Sigmoid colon (tissue), 7 donors: Measurements from ENCODE around the gene REPS2. TPM values are rescaled to one million over a fixed set of nuclear protein-coding genes. Genes with fewer than 3 reads are reported as not detected.
A peak's percentile ranks its signal among the peaks of the same experiment; 100 is the strongest.

ENCODE experiments used
- DNase-seq: peaks from one replicate; pipeline ENCODE4 v3.0.0-alpha.2; 2019
- H3K27ac ChIP-seq, 4 donors: fragments of 200-600 bp; sonication (generic); one replicate each; pipeline ENCODE4 v1.5.1; 2016 to 2019; ENCODE audit warnings: mild to moderate bottlenecking in 1 of 4
- H3K27me3 ChIP-seq, 3 donors: fragments of 200-600 bp; sonication (generic); one replicate each; pipeline ENCODE4 v1.5.1; 2019; ENCODE audit warnings: mild to moderate bottlenecking in 1 of 3
- H3K36me3 ChIP-seq, 4 donors: fragments of 200-600 bp; sonication (generic); one replicate each; pipeline ENCODE4 v1.5.1; 2016 to 2019
- H3K4me1 ChIP-seq, 4 donors: fragments of 200-600 bp; sonication (generic); one replicate each; pipeline ENCODE4 v1.5.1; 2017 to 2019
- H3K4me3 ChIP-seq, 4 donors: fragments of 200-600 bp; sonication (generic); one replicate each; pipeline ENCODE4 v1.5.1; 2017 to 2019; ENCODE audit warnings: mild to moderate bottlenecking in 2 of 4, moderate library complexity in 1 of 4
- H3K9me3 ChIP-seq, 4 donors: fragments of 200-600 bp in 3 of 4; sonication (generic) in 3 of 4; one replicate each; pipeline versions ENCODE4 v1.5.1 to v1.6.1; 2013 to 2019
- EP300 ChIP-seq, 4 donors: sonication (generic); formaldehyde crosslinking; IDR thresholded peaks; one replicate each; pipeline ENCODE4 v1.6.1; 2017; ENCODE audit warnings: antibody characterized with exemption in 4 of 4
- POLR2A ChIP-seq, 2 donors: fragments of 450-650 bp; IDR thresholded peaks; one replicate each; pipeline ENCODE4 v1.6.1; 2016; ENCODE audit warnings: antibody characterized with exemption in 2 of 2, mild to moderate bottlenecking in 2 of 2, moderate library complexity in 2 of 2
- POLR2AphosphoS5 ChIP-seq, 4 donors: sonication (generic); formaldehyde crosslinking; IDR thresholded peaks; one replicate each; pipeline ENCODE4 v1.6.1; 2017; ENCODE audit warnings: antibody characterized with exemption in 4 of 4
- WGBS, 2 donors: extraction: QIAGEN DNeasy Blood & Tissue Kit; methylation state at CpG; one replicate each; pipeline ENCODE4 v1.1.7; 2013; 5-methylcytosine and 5-hydroxymethylcytosine counted together
- intact Hi-C: fragments of 100-400 bp; cut with DNase I; formaldehyde crosslinking; loops from one replicate; pipeline ENCODE4 v1.15.1; 2023
- polyA plus RNA-seq, 3 donors: library from polyadenylated mRNA; stranded (reverse); fragments of 200-250 nt; gene quantifications; one replicate each; pipeline ENCODE4 v1.2.3, GENCODE V29; 2013
- total RNA-seq, 4 donors: library from RNA; depleted of rRNA; stranded (reverse); fragments of >200 nt; gene quantifications; one replicate each; pipeline ENCODE4 v1.1.0, GENCODE V29; 2016
- TF ChIP-seq, protein P1 (sequence below), 4 experiments: fragments of 450-650 bp in 3 of 4; fragments of 200-600 bp in 1 of 4; IDR thresholded peaks; one replicate each; pipeline ENCODE4 v1.5.1; 2016 to 2019; ENCODE audit warnings: antibody characterized with exemption in 4 of 4, mild to moderate bottlenecking in 3 of 4, moderate library complexity in 2 of 4
- donor health status: healthy with polysubstance abuse.
- donor health status: Bipolar disorder and iron deficiency.
- donor health status: healthy.

REPS2 gene
- total and polyA plus RNA-seq, 7 donors, result 2.4 to 10.9 (median 6.1) TPM

DNA sequence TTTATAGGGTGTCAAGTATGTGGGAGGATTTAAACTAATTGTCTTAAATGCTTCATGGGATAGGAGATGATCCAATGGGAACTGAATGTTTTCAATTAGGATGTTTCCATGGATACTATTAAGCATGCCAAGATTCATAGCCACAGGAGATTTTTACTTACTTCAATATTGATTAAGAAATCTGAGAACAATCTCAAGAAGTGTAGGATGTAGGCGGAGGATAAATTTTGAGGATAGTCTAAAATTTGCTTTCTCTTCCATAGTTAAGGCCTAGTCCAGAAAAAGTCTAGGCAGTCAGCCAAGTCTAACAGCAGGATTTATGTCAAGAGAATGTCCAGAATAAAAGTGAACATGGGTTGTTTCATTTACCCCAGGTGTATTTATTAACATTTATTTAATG is 32.8 kb downstream of the REPS2 start:
- Histone ChIP-seq H3K27ac (peak overlapping the region in 2 of 4 donors; percentile 17 to 52), H3K27me3 (no peaks in the 10 kb centered on the region), H3K4me3 (no peak overlapping the region), H3K36me3 (no peaks in the 10 kb centered on the region), H3K9me3 (no peaks in the 10 kb centered on the region), H3K4me1 (peaks cover 0 to 10% (median 7%) of the 10 kb centered on the region in 4 donors)
- no peak for DNase-seq
- WGBS, 2 donors, result 90 to 94% methylated on average over 1 of the region's 1 CpG
- intact Hi-C loops, result no loop called here
- no peak for TF ChIP-seq EP300 (IDR thresholded peaks at IDR 0.05)

DNA sequence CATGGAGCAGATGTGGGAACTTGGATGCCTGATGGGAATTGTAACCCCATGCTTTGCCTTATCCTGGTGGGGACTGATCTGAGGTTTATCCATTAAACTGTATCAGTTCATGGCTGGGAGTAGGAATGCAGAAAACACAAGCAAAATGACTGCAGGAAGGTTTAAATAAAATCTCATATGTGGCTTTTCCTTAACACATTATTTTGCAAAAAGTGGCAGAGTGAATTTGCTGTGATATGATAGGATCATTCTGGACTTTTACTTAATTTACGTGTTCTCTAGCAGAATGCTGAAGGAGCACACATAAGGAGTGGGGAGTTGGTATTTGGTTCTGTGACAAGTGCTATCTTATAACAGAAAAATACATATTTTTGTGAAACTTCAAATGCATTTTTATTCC is 34.8 kb downstream of the REPS2 start:
- Histone ChIP-seq H3K27ac (no peak overlapping the region), H3K4me1 (peaks cover 0 to 10% (median 7%) of the 10 kb centered on the region in 4 donors), H3K4me3 (no peak overlapping the region), H3K27me3 (no peaks in the 10 kb centered on the region), H3K36me3 (no peaks in the 10 kb centered on the region), H3K9me3 (no peaks in the 10 kb centered on the region)
- TF ChIP-seq, protein P1, sequence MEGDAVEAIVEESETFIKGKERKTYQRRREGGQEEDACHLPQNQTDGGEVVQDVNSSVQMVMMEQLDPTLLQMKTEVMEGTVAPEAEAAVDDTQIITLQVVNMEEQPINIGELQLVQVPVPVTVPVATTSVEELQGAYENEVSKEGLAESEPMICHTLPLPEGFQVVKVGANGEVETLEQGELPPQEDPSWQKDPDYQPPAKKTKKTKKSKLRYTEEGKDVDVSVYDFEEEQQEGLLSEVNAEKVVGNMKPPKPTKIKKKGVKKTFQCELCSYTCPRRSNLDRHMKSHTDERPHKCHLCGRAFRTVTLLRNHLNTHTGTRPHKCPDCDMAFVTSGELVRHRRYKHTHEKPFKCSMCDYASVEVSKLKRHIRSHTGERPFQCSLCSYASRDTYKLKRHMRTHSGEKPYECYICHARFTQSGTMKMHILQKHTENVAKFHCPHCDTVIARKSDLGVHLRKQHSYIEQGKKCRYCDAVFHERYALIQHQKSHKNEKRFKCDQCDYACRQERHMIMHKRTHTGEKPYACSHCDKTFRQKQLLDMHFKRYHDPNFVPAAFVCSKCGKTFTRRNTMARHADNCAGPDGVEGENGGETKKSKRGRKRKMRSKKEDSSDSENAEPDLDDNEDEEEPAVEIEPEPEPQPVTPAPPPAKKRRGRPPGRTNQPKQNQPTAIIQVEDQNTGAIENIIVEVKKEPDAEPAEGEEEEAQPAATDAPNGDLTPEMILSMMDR (IDR thresholded peaks at IDR 0.05), result no peak
- DNase-seq, result no peak
- WGBS, 2 donors, result 97 to 100% methylated on average over 1 of the region's 1 CpG
- intact Hi-C loops, result no loop called here

DNA sequence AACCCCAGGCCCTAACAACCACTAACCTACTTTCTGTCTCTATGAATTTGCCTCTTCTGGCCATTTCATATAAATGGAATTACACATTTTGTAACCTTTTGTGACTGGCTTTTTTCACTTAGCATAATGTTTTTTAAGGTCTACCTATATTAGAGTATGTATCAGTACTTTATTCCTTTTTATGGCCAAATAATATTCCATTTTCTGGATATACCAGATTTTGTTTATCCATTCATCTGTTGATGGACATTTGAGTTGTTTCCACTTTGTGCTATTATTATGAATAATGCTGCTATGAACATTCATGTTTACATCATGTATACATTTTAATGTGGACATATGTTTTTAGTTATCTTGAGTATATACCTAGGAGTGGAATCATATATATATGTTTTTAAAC is 35.5 kb downstream of the REPS2 start:
- DNase-seq, result no peak
- no peak overlapping the region for H3K4me3 ChIP-seq
- peaks cover 0 to 10% (median 7%) of the 10 kb centered on the region in 4 donors for H3K4me1 ChIP-seq
- no peaks in the 10 kb centered on the region for H3K36me3 ChIP-seq
- TF ChIP-seq POLR2A (IDR thresholded peaks at IDR 0.05) (no peak), POLR2AphosphoS5 (IDR thresholded peaks at IDR 0.05) (no peak), EP300 (IDR thresholded peaks at IDR 0.05) (no peak)
- TF ChIP-seq, protein P1 (IDR thresholded peaks at IDR 0.05), result no peak
- no peak overlapping the region for H3K27ac ChIP-seq
- no peaks in the 10 kb centered on the region for H3K9me3 ChIP-seq
- intact Hi-C loops, result no loop called here
- no peaks in the 10 kb centered on the region for H3K27me3 ChIP-seq

DNA sequence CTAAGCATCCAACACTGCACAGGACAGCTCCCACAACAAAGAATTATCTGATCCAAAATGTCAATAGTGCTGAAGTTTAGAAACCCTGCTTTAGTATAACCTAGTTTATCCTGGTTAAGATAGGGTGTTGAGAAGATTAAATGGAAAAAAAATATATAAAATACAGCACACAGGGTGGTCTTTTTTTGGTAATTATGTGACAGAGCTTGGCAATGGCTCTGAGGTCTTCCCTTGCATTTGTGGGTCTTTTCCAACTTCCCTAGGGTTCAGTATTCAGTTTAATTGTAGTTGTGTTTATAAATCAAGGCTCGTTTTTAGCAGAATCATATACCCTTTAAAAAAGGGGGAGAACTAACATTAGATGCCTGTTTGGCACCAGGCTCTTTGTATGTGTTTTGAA is 36.6 kb downstream of the REPS2 start:
- Histone ChIP-seq H3K27me3 (no peaks in the 10 kb centered on the region), H3K36me3 (no peaks in the 10 kb centered on the region), H3K9me3 (no peaks in the 10 kb centered on the region), H3K4me3 (no peak overlapping the region), H3K27ac (no peak overlapping the region), H3K4me1 (peaks cover 0 to 10% (median 7%) of the 10 kb centered on the region in 4 donors)
- TF ChIP-seq, protein P1 (IDR thresholded peaks at IDR 0.05), result no peak
- no peak for DNase-seq
- intact Hi-C loops, result no loop called here
- 76 to 77% methylated on average over 1 of the region's 1 CpG for whole genome bisulfite sequencing, 2 donors

DNA sequence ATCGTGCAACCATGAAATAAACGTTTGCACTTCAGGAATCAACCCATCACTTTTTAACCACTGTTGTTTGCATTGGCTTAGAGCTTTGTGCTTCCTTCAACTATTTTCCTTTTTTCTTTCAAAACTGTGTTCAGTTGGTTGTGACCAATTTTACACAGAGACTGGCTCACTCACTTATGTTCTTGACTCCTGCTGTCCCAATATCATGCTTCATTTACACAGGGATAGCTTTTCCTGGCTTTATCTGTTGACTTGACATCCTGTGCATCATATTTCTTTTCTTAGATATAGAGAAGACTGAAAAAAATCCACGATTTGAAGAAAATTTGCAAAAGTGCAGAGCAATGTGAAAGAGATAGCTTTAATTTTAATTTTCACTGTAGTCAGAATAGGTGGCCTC is 38.8 kb downstream of the REPS2 start:
- H3K4me3 ChIP-seq, result no peak overlapping the region
- intact Hi-C loops, result no loop called here
- TF ChIP-seq EP300 (IDR thresholded peaks at IDR 0.05) (no peak), POLR2AphosphoS5 (IDR thresholded peaks at IDR 0.05) (no peak), POLR2A (IDR thresholded peaks at IDR 0.05) (no peak)
- TF ChIP-seq, protein P1 (IDR thresholded peaks at IDR 0.05), result no peak
- H3K4me1 ChIP-seq, result peaks cover 0 to 5% (median 0%) of the 10 kb centered on the region in 4 donors
- no peaks in the 10 kb centered on the region for H3K9me3 ChIP-seq
- WGBS, 2 donors, result 26 to 69% methylated on average over 3 of the region's 3 CpGs
- no peaks in the 10 kb centered on the region for H3K27me3 ChIP-seq
- H3K36me3 ChIP-seq, result no peaks in the 10 kb centered on the region
- H3K27ac ChIP-seq, result no peak overlapping the region
- no peak for DNase-seq
